GM12878 (cell line): ENCODE results near the gene CIRBP. TPM values are rescaled to one million over a fixed set of nuclear protein-coding genes. Genes with fewer than 3 reads are reported as not detected.

Experiments
- BACH1 ChIP-seq: fragments of 450-650 bp; IDR thresholded peaks from 2 replicates; pipeline ENCODE4 v1.6.1; 2017; ENCODE audit warnings: mild to moderate bottlenecking, borderline replicate concordance
- BCL3 ChIP-seq: IDR thresholded peaks from 2 replicates; pipeline ENCODE4 v1.6.1; 2011; ENCODE audit warnings: borderline replicate concordance, low read depth, mild to moderate bottlenecking, moderate library complexity, low read length; ENCODE audit not compliant: insufficient read depth, poor library complexity, severe bottlenecking
- BCLAF1 ChIP-seq: fragments of 450-650 bp; IDR thresholded peaks from 2 replicates; pipeline ENCODE4 v1.6.1; 2017; ENCODE audit warnings: antibody characterized with exemption, mild to moderate bottlenecking, moderate library complexity
- BRCA1 ChIP-seq: IDR thresholded peaks from 2 replicates; pipeline ENCODE4 v1.6.1; 2011; ENCODE audit warnings: low read depth, low read length, improper control_type of control experiment
- CREB1 ChIP-seq: IDR thresholded peaks from 2 replicates; pipeline ENCODE4 v1.6.1; 2012; ENCODE audit warnings: low read depth, mild to moderate bottlenecking, inconsistent platforms
- CREM ChIP-seq: IDR thresholded peaks from 2 replicates; pipeline ENCODE4 v1.6.1; 2014; ENCODE audit warnings: antibody characterized with exemption, low read depth
- DPF2 ChIP-seq: fragments of 450-650 bp; IDR thresholded peaks from 2 replicates; pipeline ENCODE4 v1.6.1; 2017; ENCODE audit warnings: mild to moderate bottlenecking
- E2F8 ChIP-seq: fragments of 450-650 bp; IDR thresholded peaks from 2 replicates; pipeline ENCODE4 v1.6.1; 2018; ENCODE audit warnings: mild to moderate bottlenecking, low read depth, moderate library complexity; ENCODE audit not compliant: partially characterized antibody
- ESRRA ChIP-seq: IDR thresholded peaks from 2 replicates; pipeline ENCODE4 v1.6.1; 2012; ENCODE audit warnings: mild to moderate bottlenecking, low read length, improper control_type of control experiment
- HDAC2 ChIP-seq: fragments of 200-600 bp; sonication (generic); IDR thresholded peaks from 2 replicates; pipeline ENCODE4 v1.6.1; 2017
- IKZF1 ChIP-seq: fragments of 450-650 bp; conservative IDR thresholded peaks from 2 replicates; pipeline ENCODE4 v1.6.1; 2017; ENCODE audit warnings: antibody characterized with exemption, mild to moderate bottlenecking
- LARP7 ChIP-seq: fragments of 450-650 bp; IDR thresholded peaks from 2 replicates; pipeline ENCODE4 v1.6.1; 2017; ENCODE audit warnings: mild to moderate bottlenecking
- NBN ChIP-seq: fragments of 450-650 bp; IDR thresholded peaks from 2 replicates; pipeline ENCODE4 v1.6.1; 2016
- NKRF ChIP-seq: fragments of 450-650 bp; conservative IDR thresholded peaks from 2 replicates; pipeline ENCODE4 v1.6.1; 2017; ENCODE audit warnings: mild to moderate bottlenecking, moderate library complexity
- NR2C1 ChIP-seq: fragments of 450-650 bp; IDR thresholded peaks from 2 replicates; pipeline ENCODE4 v1.6.1; 2017; ENCODE audit warnings: antibody characterized with exemption, mild to moderate bottlenecking, moderate library complexity
- NR2F1 ChIP-seq: fragments of 450-650 bp; conservative IDR thresholded peaks from 2 replicates; pipeline ENCODE4 v1.6.1; 2017; ENCODE audit warnings: mild to moderate bottlenecking
- POLR2AphosphoS5 ChIP-seq: IDR thresholded peaks from 2 replicates; pipeline ENCODE4 v1.6.1; 2011; ENCODE audit warnings: mild to moderate bottlenecking, low read length, inconsistent platforms
- RB1 ChIP-seq: fragments of 450-650 bp; formaldehyde crosslinking; IDR thresholded peaks from 2 replicates; pipeline ENCODE4 v1.6.1; 2017; ENCODE audit warnings: mild to moderate bottlenecking, borderline replicate concordance
- SMARCA5 ChIP-seq: fragments of 450-650 bp; IDR thresholded peaks from 2 replicates; pipeline ENCODE4 v1.6.1; 2017; ENCODE audit warnings: mild to moderate bottlenecking
- SMC3 ChIP-seq: IDR thresholded peaks from 2 replicates; pipeline ENCODE4 v1.6.1; 2011; ENCODE audit warnings: low read length, improper control_type of control experiment, borderline replicate concordance
- TAF1 ChIP-seq: IDR thresholded peaks from 2 replicates; pipeline ENCODE4 v1.6.1; 2011; ENCODE audit warnings: mild to moderate bottlenecking, low read depth, low read length, borderline replicate concordance
- TBL1XR1 ChIP-seq: IDR thresholded peaks from 2 replicates; pipeline ENCODE4 v1.6.1; 2012; ENCODE audit warnings: low read depth, low read length, improper control_type of control experiment
- ZNF217 ChIP-seq: fragments of 450-650 bp; IDR thresholded peaks from 2 replicates; pipeline ENCODE4 v1.6.1; 2017; ENCODE audit warnings: antibody characterized with exemption, mild to moderate bottlenecking
- ZZZ3 ChIP-seq: IDR thresholded peaks from 2 replicates; pipeline ENCODE4 v1.6.1; 2011; ENCODE audit warnings: low read depth; ENCODE audit not compliant: control insufficient read depth, insufficient read length
- polyA plus RNA-seq, 11 experiments: library from polyadenylated mRNA; depleted of rRNA in 4 of 11; unstranded in 6 of 11; stranded (reverse) in 5 of 11; fragments of >200 nt; fragmentation: Nextera tagmentation in 4 of 11; fragmentation: Illumina TruSeq in 1 of 11; extraction: Ambion mirVana in 4 of 11; extraction: Trizol in 1 of 11; gene quantifications; 1 replicate in 1 of 11; 2 replicates in 10 of 11; pipeline versions ENCODE4 v1.2.1 to v1.2.3, GENCODE V29; 2011 to 2016; ENCODE audit warnings: inconsistent platforms in 2 of 11, missing spikeins in 2 of 11, low read depth in 1 of 11
- total RNA-seq, 4 experiments: library from RNA; depleted of rRNA in 3 of 4; stranded (reverse); fragments of >200 nt in 3 of 4; fragmentation: Illumina TruSeq in 1 of 4; extraction: Trizol in 1 of 4; gene quantifications; 2 replicates each; pipeline versions ENCODE4 v1.2.1 to v1.2.3, GENCODE V29; 2013 to 2021

The CIRBP gene
- total and polyA plus RNA-seq, 10 of the 15 experiments (the other 5 are each of a cell fraction or from before 2014, with no cell fraction given) = 27.6 to 335 (median 229) TPM

- TF ChIP-seq NBN (peak; percentile 6; the same call in 1 of the 2 replicates), DPF2 (peak; percentile 75), CREM (peak; percentile 41; the same call in 1 of the 2 replicates), NR2C1 (peak; percentile 32; the same call in 1 of the 2 replicates), ZNF217 (peak; percentile 81; the same call in 1 of the 2 replicates), HDAC2 (no peak), BACH1 (peak; percentile 99), BRCA1 (no peak), CREB1 (no peak; the same call in 1 of the 2 replicates), SMARCA5 (peak; percentile 86), TAF1 (no peak), RB1 (peak; percentile 41; the same call in 1 of the 2 replicates), LARP7 (peak; percentile 84; the same call in 1 of the 2 replicates), ESRRA (peak; percentile 92; the same call in 1 of the 2 replicates), BCLAF1 (0 out of 2 replicates have a peak, but pooled peaks have one; percentile 66), NR2F1 (peak; percentile 91), IKZF1 (peak; percentile 84), POLR2AphosphoS5 (peak; percentile 21; the same call in 1 of the 2 replicates), TBL1XR1 (no peak), E2F8 (no peak), ZZZ3 (no peak), BCL3 (no peak), SMC3 (peak; percentile 47; the same call in 1 of the 2 replicates), NKRF (0 out of 2 replicates have a peak, but pooled peaks have one; percentile 50)
Observed at GRCh38 chr19:1248786-1249297, 20.3 kb upstream of the CIRBP start (continued).
